ENCODE results near the gene NFATC4.

NFATC4 gene

DNA sequence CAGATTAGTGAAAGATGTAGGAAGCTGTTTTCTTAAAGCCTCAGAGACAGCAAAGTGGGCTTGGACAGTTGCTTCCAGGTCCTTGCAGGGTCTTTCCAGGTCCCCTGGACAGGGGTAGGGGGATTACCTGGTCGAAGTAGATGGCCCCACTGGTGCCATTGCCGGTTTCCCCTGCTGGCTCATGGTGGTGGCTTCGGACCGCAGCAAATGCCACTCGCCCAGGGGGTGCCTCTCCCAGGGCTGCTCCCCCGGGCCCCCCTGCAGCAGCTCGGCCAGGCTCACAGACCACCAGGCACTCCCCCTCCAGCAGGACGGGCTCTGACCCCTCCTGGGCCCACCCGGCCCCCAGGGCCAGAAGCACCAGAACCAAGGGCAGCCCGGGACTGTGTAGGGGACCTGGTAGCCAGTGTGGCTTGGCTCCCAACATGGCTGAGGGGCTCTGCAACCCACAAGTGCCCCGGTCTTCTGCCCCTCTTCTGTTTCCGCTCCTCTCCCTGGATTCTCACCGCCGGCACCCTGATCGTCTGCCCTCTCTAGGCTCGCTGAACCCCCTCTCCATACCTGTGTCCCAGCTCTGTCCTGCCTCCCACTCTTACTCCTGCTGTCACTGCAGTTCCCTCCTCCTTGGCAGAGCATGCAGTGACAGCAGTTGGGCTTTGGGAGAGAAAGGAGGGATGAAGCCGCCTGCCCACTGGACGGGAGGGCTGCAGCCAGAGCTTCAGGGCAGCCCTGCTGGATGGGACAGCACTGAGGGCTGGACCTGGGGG, 60.8 kb downstream of the NFATC4 start:
- DNase-seq (ENCODE audit: low read depth in 2 of 2) = no peak
